ENCODE data around the gene GAL3ST2. TPM values are rescaled to one million over a fixed set of nuclear protein-coding genes. Genes with fewer than 3 reads are reported as not detected.
"Not testable (repeated sequence)": the region's sequence is repeated elsewhere in the genome, so short reads cannot be mapped to it uniquely, and the experiment has no call there.

The GAL3ST2 gene
- total RNA-seq, 2 donors from 2014 or later = not detected

- no peak for TF ChIP-seq POLR2A (IDR thresholded peaks at IDR 0.05)
- TF ChIP-seq CTCF (IDR thresholded peaks at IDR 0.05) = no peak
- Histone ChIP-seq H3K4me1 (peaks cover 6% of the 10 kb centered on the region), H3K27ac (no peak overlapping the region), H3K27me3 (no peaks in the 10 kb centered on the region), H3K9me3 (no peaks in the 10 kb centered on the region), H3K36me3 (replicated peaks in 1 of 2; ENCODE audit: insufficient read depth in 1 of 2, low read depth in 2 of 2) (no peaks in the 10 kb centered on the region), H3K4me3 (no peak overlapping the region)
- DNase-seq (no peak), ATAC-seq (no peak)
- WGBS, 2 donors = 49 to 74% methylated on average over 8 to 37 of the region's 52 CpGs
- intact Hi-C loops (cut with DNase I) = no loop called here
These were observed 38.2 kb downstream of the GAL3ST2 start for GRCh38 chr2:241814643-241815476.

GRCh38 chr2:241815477-241816430 lies 39.1 kb downstream of the GAL3ST2 start:
- WGBS, 2 donors = 75 to 77% methylated on average over 38 to 48 of the region's 48 CpGs
- Histone ChIP-seq H3K27ac (no peak overlapping the region), H3K4me3 (no peak overlapping the region), H3K36me3 (replicated peaks in 1 of 2; ENCODE audit: insufficient read depth in 1 of 2, low read depth in 2 of 2) (no peaks in the 10 kb centered on the region), H3K4me1 (peaks cover 6% of the 10 kb centered on the region), H3K9me3 (no peaks in the 10 kb centered on the region), H3K27me3 (no peaks in the 10 kb centered on the region)
- TF ChIP-seq POLR2A (IDR thresholded peaks at IDR 0.05) (no peak), CTCF (IDR thresholded peaks at IDR 0.05) (no peak)
- ATAC-seq (no peak), DNase-seq (no peak)
- intact Hi-C loops (cut with DNase I) = no loop called here

GRCh38 chr2:241816431-241817121 lies 40.0 kb downstream of the GAL3ST2 start:
- no peak overlapping the region for H3K27ac ChIP-seq
- H3K4me3 ChIP-seq = no peak overlapping the region
- DNase-seq (no peak), ATAC-seq (no peak)
- no peaks in the 10 kb centered on the region for H3K36me3 ChIP-seq (replicated peaks in 1 of 2; ENCODE audit: insufficient read depth in 1 of 2, low read depth in 2 of 2)
- intact Hi-C loops (cut with DNase I) = no loop called here
- no peaks in the 10 kb centered on the region for H3K27me3 ChIP-seq
- peaks cover 6% of the 10 kb centered on the region for H3K4me1 ChIP-seq
- 67% methylated on average over 30 of the region's 33 CpGs; no CpG with 5 or more reads in 1 of the 2 donors for WGBS, 2 donors
- TF ChIP-seq CTCF (IDR thresholded peaks at IDR 0.05) (no peak), POLR2A (IDR thresholded peaks at IDR 0.05) (no peak)
- no peaks in the 10 kb centered on the region for H3K9me3 ChIP-seq

GRCh38 chr2:241817126-241817820 lies 40.7 kb downstream of the GAL3ST2 start:
- no peaks in the 10 kb centered on the region for H3K27me3 ChIP-seq

GRCh38 chr2:241817821-241818215 lies 41.2 kb downstream of the GAL3ST2 start:
- H3K9me3 ChIP-seq; ATAC-seq; H3K36me3 ChIP-seq (replicated peaks in 1 of 2; ENCODE audit: insufficient read depth in 1 of 2, low read depth in 2 of 2); H3K4me3 ChIP-seq; H3K27me3 ChIP-seq; intact Hi-C loops (cut with DNase I); H3K4me1 ChIP-seq; H3K27ac ChIP-seq; DNase-seq: not testable (repeated sequence)
- 86 to 89% methylated on average over 10 of the region's 10 CpGs for WGBS, 2 donors

More at GRCh38 chr2:241817126-241817820, 40.7 kb downstream of the GAL3ST2 start:
- TF ChIP-seq CTCF (IDR thresholded peaks at IDR 0.05) (no peak), POLR2A (IDR thresholded peaks at IDR 0.05) (no peak)
- intact Hi-C loops (cut with DNase I) = no loop called here
- Histone ChIP-seq H3K4me3 (no peak overlapping the region), H3K9me3 (no peaks in the 10 kb centered on the region), H3K4me1 (peaks cover 6% of the 10 kb centered on the region), H3K36me3 (replicated peaks in 1 of 2; ENCODE audit: insufficient read depth in 1 of 2, low read depth in 2 of 2) (no peaks in the 10 kb centered on the region), H3K27ac (no peak overlapping the region)
- DNase-seq = no peak
- no peak for ATAC-seq
- 47 to 61% methylated on average over 11 to 13 of the region's 16 CpGs for WGBS, 2 donors

Measured in body of pancreas (tissue), 4 donors.